ENCODE results near the gene CPZ. TPM values are rescaled to one million over a fixed set of nuclear protein-coding genes. Genes with fewer than 3 reads are reported as not detected.

Gene CPZ
- total RNA-seq, 1 experiment from 2014 or later, result 26.9 TPM

GRCh38 chr4:8665406-8666360 is 73.1 kb downstream of the CPZ start (continued):
- TF ChIP-seq EMX1 (CRISPR knock-in tag; IDR thresholded peaks at IDR 0.05), result no peak
- TF ChIP-seq KAT7 (CRISPR knock-in tag; IDR thresholded peaks at IDR 0.05; ENCODE audit: borderline replicate concordance), result no peak

DNA sequence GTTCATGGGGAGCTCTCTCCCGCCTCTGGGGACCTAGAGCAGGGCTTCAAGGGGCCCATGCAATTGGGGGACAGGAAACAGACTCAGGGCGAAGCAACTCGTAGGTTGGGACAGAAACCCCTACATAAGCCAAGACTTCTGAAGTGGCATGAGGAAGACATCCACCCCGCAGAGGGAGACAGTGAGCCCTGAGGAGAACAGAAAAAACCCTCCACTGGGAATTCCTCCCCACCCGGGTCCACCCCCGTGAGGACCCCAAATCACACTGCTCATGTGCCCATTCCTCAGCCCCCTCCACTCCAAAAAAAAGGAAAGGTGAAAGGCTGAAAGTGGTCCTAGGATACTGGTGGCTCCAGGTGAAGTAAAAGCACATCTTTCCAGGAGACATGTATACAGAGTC is 74.0 kb downstream of the CPZ start:
- POLR2A ChIA-PET, result no interaction called here
- H3K9me3 Mint-ChIP-seq, result peaks cover 7% of the 10 kb centered on the region

More for the DNA sequence above, 74.0 kb downstream of the CPZ start:
- CTCF ChIA-PET, result no interaction called here
- Mint-ChIP-seq H3K27ac (no peak overlapping the region), H3K4me1 (peaks cover 12% of the 10 kb centered on the region), H3K27me3 (ENCODE audit: low read depth) (peaks cover 44% of the 10 kb centered on the region), H3K4me3 (no peak overlapping the region), H3K36me3 (no peaks in the 10 kb centered on the region)
- DNase-seq (ENCODE audit: low spot score) (no peak), ATAC-seq (no peak)
- TF ChIP-seq NFYB (CRISPR knock-in tag; conservative IDR thresholded peaks at IDR 0.05; ENCODE audit: low read depth) (no peak), CREB1 (CRISPR knock-in tag; IDR thresholded peaks at IDR 0.05) (no peak), TCF7 (CRISPR knock-in tag; IDR thresholded peaks at IDR 0.05; ENCODE audit: low read depth) (no peak), ZNF121 (CRISPR knock-in tag; IDR thresholded peaks at IDR 0.05) (no peak), TEAD1 (CRISPR knock-in tag; IDR thresholded peaks at IDR 0.05) (no peak), SP1 (CRISPR knock-in tag; conservative IDR thresholded peaks at IDR 0.05) (no peak), NR3C1 (CRISPR knock-in tag; conservative IDR thresholded peaks at IDR 0.05; ENCODE audit: low read depth) (no peak), NR1H2 (CRISPR knock-in tag; IDR thresholded peaks at IDR 0.05) (no peak), FOXP1 (CRISPR knock-in tag; IDR thresholded peaks at IDR 0.05; ENCODE audit: borderline replicate concordance) (no peak)
- TF ChIP-seq, protein P1, sequence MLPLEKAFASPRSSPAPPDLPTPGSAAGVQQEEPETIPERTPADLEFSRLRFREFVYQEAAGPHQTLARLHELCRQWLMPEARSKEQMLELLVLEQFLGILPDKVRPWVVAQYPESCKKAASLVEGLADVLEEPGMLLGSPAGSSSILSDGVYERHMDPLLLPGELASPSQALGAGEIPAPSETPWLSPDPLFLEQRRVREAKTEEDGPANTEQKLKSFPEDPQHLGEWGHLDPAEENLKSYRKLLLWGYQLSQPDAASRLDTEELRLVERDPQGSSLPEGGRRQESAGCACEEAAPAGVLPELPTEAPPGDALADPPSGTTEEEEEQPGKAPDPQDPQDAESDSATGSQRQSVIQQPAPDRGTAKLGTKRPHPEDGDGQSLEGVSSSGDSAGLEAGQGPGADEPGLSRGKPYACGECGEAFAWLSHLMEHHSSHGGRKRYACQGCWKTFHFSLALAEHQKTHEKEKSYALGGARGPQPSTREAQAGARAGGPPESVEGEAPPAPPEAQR (CRISPR knock-in tag; IDR thresholded peaks at IDR 0.05), result no peak
- TF ChIP-seq, protein P2, sequence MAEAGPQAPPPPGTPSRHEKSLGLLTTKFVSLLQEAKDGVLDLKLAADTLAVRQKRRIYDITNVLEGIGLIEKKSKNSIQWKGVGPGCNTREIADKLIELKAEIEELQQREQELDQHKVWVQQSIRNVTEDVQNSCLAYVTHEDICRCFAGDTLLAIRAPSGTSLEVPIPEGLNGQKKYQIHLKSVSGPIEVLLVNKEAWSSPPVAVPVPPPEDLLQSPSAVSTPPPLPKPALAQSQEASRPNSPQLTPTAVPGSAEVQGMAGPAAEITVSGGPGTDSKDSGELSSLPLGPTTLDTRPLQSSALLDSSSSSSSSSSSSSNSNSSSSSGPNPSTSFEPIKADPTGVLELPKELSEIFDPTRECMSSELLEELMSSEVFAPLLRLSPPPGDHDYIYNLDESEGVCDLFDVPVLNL (CRISPR knock-in tag; IDR thresholded peaks at IDR 0.05; ENCODE audit: borderline replicate concordance, low read depth), result no peak
- TF ChIP-seq, protein P3, sequence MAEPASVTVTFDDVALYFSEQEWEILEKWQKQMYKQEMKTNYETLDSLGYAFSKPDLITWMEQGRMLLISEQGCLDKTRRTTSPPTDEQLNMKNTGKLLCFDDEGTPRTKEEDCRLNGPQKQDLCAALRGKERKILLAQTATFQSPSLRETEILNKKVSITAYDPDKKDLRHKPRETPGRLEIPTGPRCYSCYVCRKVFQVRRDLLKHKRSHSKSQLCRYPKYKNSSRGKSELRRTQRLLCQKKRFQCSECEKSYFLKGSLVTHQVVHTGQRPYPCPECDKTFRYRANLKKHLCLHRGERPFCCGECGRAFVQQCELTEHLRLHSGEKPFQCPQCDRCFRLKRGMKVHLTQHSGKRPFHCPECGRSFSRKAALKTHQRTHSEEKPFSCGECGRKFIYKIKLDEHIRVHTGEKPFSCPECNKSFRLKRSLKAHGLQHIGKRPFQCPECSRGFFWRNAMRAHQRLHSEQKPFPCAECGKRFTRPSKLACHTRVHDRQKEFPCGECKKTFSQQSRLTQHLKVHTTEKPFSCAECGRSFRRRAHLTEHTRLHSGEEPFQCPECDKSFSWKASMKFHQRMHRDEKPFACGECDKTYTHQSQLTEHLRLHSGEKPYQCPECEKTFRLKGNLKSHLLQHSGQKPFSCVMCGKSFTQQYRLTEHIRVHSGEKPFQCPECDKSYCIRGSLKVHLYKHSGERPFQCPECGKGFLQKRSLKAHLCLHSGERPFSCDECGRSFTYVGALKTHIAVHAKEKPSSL (CRISPR knock-in tag; conservative IDR thresholded peaks at IDR 0.05), result no peak
- TF ChIP-seq, protein P4, sequence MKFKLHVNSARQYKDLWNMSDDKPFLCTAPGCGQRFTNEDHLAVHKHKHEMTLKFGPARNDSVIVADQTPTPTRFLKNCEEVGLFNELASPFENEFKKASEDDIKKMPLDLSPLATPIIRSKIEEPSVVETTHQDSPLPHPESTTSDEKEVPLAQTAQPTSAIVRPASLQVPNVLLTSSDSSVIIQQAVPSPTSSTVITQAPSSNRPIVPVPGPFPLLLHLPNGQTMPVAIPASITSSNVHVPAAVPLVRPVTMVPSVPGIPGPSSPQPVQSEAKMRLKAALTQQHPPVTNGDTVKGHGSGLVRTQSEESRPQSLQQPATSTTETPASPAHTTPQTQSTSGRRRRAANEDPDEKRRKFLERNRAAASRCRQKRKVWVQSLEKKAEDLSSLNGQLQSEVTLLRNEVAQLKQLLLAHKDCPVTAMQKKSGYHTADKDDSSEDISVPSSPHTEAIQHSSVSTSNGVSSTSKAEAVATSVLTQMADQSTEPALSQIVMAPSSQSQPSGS (CRISPR knock-in tag; IDR thresholded peaks at IDR 0.05; ENCODE audit: borderline replicate concordance, low read depth), result no peak

Other genes with a start within 250 kb of the CPZ start
- gene ACOX3, start 152.0 kb upstream of the CPZ start, total RNA-seq (2021), result 10.6 to 10.7 TPM (median 10.6 TPM) in 3 replicates
- gene TRMT44, start 152.0 kb upstream of the CPZ start, total RNA-seq (2021), result 25.6 to 29.6 TPM (median 28.4 TPM) in 3 replicates
- 2.3 to 5.7 TPM (median 2.7 TPM) in 3 replicates for gene GPR78, start 12.4 kb upstream of the CPZ start, total RNA-seq (2021)